ENCODE measurements around the gene PPP2R2D.

Gene PPP2R2D

GRCh38 chr10:131870831-131871672 lies 29.8 kb upstream of the PPP2R2D start:
- H3K9ac ChIP-seq: no peak overlapping the region
- H4K20me1 ChIP-seq (ENCODE audit: insufficient read depth): no peaks in the 10 kb centered on the region
- H2AFZ ChIP-seq (ENCODE audit: low read depth): no peak overlapping the region
- H3K4me1 ChIP-seq (ENCODE audit: low read depth, poor library complexity, severe bottlenecking): no peaks in the 10 kb centered on the region
- no peaks in the 10 kb centered on the region for H3K79me2 ChIP-seq (ENCODE audit: insufficient read depth, low read depth)
- H3K27me3 ChIP-seq (ENCODE audit: insufficient read depth, low read depth): peaks cover 44% of the 10 kb centered on the region
- no peak for TF ChIP-seq CTCF (conservative IDR thresholded peaks at IDR 0.05; ENCODE audit: low read depth, low read length)
- no peak overlapping the region for H3K27ac ChIP-seq
- H3K4me2 ChIP-seq: no peak overlapping the region
- no peak overlapping the region for H3K4me3 ChIP-seq (IDR thresholded peaks at IDR 0.05; ENCODE audit: insufficient read depth, low read depth, low read length)
- no peaks in the 10 kb centered on the region for H3K36me3 ChIP-seq (ENCODE audit: insufficient read depth)

- Histone ChIP-seq H3K27ac (no peak overlapping the region), H3K4me2 (no peak overlapping the region), H3K4me1 (ENCODE audit: low read depth, poor library complexity, severe bottlenecking) (no peaks in the 10 kb centered on the region), H2AFZ (ENCODE audit: low read depth) (no peak overlapping the region), H3K79me2 (ENCODE audit: insufficient read depth, low read depth) (no peaks in the 10 kb centered on the region), H3K9ac (no peak overlapping the region), H4K20me1 (ENCODE audit: insufficient read depth) (no peaks in the 10 kb centered on the region), H3K4me3 (IDR thresholded peaks at IDR 0.05; ENCODE audit: insufficient read depth, low read depth, low read length) (no peak overlapping the region), H3K27me3 (ENCODE audit: insufficient read depth, low read depth) (peaks cover 47% of the 10 kb centered on the region), H3K36me3 (ENCODE audit: insufficient read depth) (no peaks in the 10 kb centered on the region)
- no peak for TF ChIP-seq CTCF (conservative IDR thresholded peaks at IDR 0.05; ENCODE audit: low read depth, low read length)
Observed at GRCh38 chr10:131871673-131872005, 29.2 kb upstream of the PPP2R2D start.

GRCh38 chr10:131872011-131872826 lies 28.6 kb upstream of the PPP2R2D start:
- TF ChIP-seq CTCF (conservative IDR thresholded peaks at IDR 0.05; ENCODE audit: low read depth, low read length): no peak
- Histone ChIP-seq H3K27me3 (ENCODE audit: insufficient read depth, low read depth) (peaks cover 45% of the 10 kb centered on the region), H3K4me3 (IDR thresholded peaks at IDR 0.05; ENCODE audit: insufficient read depth, low read depth, low read length) (no peak overlapping the region), H3K27ac (no peak overlapping the region), H3K36me3 (ENCODE audit: insufficient read depth) (no peaks in the 10 kb centered on the region), H3K4me1 (ENCODE audit: low read depth, poor library complexity, severe bottlenecking) (no peaks in the 10 kb centered on the region), H3K9ac (no peak overlapping the region), H3K79me2 (ENCODE audit: insufficient read depth, low read depth) (no peaks in the 10 kb centered on the region), H4K20me1 (ENCODE audit: insufficient read depth) (no peaks in the 10 kb centered on the region), H2AFZ (ENCODE audit: low read depth) (no peak overlapping the region), H3K4me2 (no peak overlapping the region)

- H3K4me3 ChIP-seq (IDR thresholded peaks at IDR 0.05; ENCODE audit: insufficient read depth, low read depth, low read length): no peak overlapping the region
Observed at GRCh38 chr10:131872827-131873375, 27.9 kb upstream of the PPP2R2D start.

More at GRCh38 chr10:131872827-131873375, 27.9 kb upstream of the PPP2R2D start:
- Histone ChIP-seq H4K20me1 (ENCODE audit: insufficient read depth) (no peaks in the 10 kb centered on the region), H3K4me2 (no peak overlapping the region), H3K36me3 (ENCODE audit: insufficient read depth) (no peaks in the 10 kb centered on the region), H3K79me2 (ENCODE audit: insufficient read depth, low read depth) (no peaks in the 10 kb centered on the region), H3K27ac (no peak overlapping the region), H3K4me1 (ENCODE audit: low read depth, poor library complexity, severe bottlenecking) (no peaks in the 10 kb centered on the region), H3K27me3 (ENCODE audit: insufficient read depth, low read depth) (peaks cover 50% of the 10 kb centered on the region), H2AFZ (ENCODE audit: low read depth) (no peak overlapping the region), H3K9ac (no peak overlapping the region)
- no peak for TF ChIP-seq CTCF (conservative IDR thresholded peaks at IDR 0.05; ENCODE audit: low read depth, low read length)
